HG03469 (cell line): ENCODE results near the gene GAS2L1.
"Not testable (repeated sequence)": the region's sequence is repeated elsewhere in the genome, so short reads cannot be mapped to it uniquely, and the experiment has no call there.

Source experiments
- ATAC-seq: cut with Tn5 transposase; IDR thresholded peaks from one replicate; pipeline ENCODE4 v1.9.1; 2021; ENCODE audit warnings: mild to moderate bottlenecking, moderate library complexity, moderate number of reproducible peaks; ENCODE audit not compliant: unreplicated experiment

GAS2L1 gene

DNA sequence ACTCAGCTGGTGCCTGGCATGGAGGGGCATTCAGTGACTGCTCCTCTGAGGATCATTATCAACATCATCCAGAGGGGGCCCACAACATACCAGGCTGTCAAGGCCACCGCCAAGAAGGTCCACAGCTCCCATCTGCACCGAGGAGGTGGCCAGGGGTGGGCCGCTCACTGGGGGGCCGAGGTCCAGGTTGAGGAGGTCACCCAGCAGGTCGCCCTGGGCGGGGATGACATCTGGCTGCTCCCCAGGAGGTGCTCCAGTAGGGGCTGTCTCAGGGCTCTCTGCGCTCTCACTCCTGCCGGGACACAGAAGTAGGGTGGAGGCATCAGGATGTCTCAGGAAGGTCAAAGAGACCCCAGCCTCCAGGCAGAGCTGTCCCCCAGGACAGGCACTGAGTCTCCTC is 34.1 kb downstream of the GAS2L1 start:
- no peak for ATAC-seq

DNA sequence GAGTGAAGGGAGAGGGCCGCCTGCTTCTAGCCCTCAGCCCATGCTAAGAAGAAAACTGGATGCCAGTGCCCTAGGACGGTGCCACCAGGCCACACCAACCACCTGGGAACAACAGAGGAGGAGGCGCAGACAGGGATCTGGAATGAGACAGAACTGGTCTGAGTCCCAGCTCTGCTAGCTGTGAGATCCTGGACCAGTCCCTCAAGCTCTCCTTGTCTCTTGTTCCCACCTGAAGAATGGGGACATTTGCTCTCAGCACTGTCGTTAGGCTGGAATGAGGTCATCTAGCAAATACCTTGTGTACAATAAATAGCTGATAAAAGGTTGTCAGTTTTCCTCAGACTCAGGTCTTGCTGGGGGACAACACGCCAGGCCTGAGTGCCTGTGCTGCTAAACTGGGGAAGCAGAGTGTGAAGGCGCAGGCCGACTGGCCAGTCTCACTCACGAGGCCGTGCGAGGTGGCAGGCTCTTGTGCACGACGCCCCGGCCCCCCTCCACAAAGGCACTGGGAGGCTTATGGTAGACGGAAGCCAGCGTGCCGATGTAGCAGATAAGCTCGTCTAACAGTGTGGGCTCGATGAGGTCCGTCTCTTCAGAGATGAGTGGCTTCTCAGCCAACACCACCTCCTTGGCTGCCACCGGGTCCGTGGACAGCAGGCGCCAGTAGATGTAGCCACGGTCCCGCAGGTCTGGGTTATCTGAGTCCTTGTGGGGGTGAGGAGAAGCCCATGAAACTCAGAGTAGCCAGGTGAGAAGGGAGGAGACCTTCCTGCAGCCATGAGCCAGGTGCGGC is 34.8 kb downstream of the GAS2L1 start:
- ATAC-seq = no peak

DNA sequence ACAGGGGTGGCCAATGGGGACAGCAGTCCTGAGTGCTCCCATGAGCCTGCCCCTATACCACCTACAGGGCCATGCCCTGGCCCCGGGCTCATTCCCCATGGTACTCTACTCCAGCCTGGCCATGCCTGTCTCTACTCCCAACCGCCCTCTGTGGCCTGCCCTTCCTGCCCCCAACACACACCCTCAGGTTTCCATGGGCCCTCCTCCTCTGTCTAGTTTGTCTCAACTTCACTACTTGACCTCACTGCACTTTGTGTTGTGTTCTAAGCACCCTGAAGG is 35.3 kb downstream of the GAS2L1 start:
- ATAC-seq = no peak

DNA sequence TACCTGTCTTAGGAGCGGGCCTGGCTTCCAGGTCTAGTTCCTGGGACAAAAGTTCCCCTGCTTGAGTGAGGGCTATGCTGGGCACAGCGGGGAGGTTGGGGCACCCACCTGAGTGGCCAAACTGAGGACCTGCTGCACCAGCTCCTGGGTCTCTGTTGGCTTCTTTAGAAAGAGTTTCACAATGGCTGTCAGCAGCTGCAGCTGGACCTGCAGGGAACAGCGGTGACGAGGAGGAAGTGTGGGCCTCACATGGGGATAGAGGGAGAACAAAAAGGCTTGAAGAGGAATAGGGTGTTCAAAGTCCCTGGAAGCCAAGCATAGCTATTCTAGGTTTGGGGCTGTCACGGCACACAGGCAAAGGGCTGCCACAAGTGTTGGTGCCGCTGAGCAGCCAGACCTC is 35.7 kb downstream of the GAS2L1 start:
- ATAC-seq = no peak

DNA sequence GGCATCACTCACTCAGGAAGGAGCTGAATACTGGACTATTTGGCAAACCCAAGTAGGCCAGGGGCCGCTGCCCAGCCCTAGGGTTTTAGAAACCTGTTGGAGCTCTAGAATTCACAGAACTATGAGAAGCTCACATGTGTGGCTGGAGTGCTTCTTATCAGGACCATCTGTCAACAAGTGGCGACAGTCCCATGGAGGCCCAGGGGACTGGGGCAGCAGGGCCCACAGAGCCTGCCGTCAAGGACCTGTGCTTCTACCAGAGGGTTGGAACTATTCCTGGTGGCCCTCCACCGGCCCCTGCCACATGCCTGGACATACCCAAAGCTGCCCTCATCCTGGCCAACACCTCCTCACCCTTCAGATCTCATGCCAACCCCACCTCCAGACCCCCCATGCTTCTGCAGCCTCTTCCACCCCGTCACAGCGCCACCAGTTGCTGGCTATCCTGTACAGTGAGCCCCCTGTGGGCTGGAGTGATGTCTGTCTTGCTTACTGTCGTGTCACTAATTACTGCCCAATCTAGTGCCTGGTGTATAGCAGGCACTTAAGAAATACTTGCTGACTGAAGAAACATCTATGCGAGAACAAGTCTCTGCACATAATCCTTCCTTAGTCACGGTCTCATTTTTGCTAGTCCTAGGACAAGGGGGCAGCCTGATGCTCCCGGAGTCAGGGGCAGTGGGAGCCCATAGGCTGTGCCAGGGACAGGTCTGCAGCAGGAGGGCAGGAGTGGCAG is 36.3 kb downstream of the GAS2L1 start:
- ATAC-seq = no peak

DNA sequence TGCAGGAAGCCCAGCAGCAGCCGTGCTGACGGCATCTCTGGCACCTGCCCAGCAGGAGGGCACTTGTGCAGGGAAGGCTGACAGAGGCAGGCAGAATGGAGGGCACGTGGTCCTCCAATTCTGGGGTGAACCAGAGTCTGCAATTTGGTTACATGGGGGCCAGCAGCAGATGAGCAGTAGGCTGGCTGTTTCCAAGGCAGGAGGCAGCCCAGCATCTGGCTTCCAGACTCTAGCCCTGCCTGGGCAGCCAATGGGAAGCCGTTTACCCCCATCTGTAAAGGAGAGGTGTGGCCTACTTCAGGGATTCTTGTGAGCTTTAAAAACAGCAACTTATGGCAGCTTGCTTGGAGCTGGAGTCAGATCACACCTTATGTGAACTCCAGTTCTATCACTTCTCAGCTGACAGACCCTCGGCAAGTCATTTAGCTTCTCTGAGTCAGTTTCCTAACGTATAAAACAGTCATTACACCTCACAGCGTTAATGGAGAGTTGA is 36.9 kb downstream of the GAS2L1 start:
- no peak for ATAC-seq

DNA sequence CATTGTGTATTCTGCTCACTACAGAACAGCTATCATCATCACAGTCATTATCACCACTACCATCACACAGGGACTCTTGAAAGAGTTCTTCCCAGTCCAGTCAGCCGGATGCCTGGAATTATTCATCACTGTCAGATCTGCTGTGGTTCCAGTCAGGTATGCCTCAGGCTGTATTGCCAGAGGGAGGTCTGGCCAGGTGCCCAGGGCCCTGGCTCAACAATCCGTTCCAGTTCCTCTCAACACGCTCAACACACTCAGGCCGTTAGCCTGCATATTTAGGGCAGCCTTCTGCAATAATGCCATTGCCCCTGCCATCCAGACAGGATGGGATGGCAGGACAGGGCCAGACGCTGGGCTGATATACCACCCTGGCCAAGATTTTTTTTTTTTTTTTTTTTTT is 37.7 kb downstream of the GAS2L1 start:
- ATAC-seq = no peak

DNA sequence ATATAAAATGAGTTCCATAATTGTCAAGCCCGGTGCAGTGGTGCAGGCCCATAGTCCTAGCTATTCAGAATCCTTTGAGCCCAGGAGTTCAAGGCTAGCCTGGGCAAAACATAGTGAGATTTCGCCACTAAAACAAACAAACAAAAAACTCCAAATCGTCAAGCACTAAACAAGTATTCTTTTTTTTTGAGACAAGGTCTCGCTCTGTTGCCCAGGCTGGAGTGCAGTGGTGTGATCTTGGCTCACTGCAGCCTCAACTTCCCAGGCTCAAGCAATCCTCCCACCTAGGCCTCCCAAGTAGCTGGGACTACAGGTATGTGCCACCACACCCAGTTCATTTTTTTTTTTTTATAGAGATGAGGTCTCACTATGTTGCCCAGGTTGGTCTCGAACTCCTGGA is 38.4 kb downstream of the GAS2L1 start:
- ATAC-seq = not testable (repeated sequence)

DNA sequence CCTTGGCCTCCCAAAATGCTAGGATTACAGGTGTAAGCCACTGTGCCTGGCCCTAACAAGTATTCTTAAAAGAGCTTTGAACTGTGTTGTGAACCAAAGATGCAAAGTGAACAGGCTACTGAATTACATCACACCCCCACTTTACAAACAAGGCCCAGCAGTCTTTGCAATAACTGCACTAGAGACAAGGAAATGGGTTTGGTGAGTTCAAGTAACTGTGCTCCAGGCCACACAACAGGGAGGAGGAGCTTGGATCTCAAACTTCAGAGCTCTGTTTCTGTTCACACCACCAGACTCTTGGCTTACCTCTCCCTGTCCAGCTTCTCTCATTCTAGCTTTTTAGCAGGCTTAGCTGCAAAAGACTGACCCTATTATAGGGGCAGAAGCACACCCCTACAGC is 39.5 kb downstream of the GAS2L1 start:
- ATAC-seq = no peak

DNA sequence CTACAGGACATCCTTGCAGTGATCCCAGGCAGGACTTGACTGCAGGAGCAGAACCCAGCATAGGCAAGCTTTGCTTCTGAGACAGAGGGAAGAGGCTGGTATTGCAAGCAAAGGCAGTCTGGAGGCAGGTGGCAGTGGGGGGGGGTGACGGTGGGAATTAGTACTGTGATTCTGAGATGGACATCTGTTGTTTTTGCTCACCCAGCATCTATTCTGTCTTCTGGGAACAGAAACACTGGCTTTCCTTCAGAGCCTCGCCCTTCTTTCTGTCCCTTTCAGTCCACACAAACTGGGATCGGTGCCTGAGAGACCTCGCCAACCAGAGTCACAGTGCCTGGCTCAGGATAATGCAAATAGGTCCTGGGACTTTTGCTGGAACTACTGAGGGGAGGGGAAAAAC is 40.2 kb downstream of the GAS2L1 start:
- ATAC-seq = no peak

DNA sequence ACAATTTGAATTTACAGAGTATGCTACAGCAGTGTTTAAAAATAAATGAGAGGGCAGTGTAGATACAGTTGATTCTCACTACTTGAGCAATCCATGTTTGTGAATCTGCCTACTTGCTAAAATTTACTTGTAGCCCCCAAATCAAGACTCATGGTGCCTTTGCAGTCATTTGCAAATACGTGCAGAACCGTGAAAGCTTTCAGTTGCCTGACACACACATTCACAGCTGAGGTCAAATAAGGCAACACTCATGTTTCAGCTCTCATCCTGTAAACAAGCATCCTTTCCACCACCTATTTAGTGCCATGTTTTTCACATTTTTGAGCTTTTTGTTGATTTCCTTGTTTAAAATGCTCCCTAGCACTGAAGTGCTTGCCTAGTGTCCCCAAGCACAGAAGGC is 41.6 kb downstream of the GAS2L1 start:
- ATAC-seq = no peak

DNA sequence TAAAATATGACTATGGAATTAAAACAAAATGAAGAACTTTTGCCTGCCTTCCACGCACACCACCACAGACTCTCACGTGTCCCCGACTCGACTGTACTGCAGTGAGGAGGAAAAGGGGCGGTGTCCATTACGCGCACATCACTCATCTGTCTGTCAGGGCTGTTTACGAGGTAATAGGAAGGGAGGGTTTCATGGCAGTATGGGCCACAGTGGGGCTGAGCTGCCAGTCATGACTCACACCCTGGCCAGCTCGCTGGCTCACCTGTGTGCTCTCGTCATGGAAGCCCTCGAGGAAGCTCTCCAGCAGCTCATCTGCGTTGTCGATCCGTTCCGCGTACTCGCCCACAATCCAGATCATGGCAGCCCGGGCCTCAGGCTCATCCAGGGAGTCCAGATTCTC is 42.5 kb downstream of the GAS2L1 start:
- no peak for ATAC-seq

DNA sequence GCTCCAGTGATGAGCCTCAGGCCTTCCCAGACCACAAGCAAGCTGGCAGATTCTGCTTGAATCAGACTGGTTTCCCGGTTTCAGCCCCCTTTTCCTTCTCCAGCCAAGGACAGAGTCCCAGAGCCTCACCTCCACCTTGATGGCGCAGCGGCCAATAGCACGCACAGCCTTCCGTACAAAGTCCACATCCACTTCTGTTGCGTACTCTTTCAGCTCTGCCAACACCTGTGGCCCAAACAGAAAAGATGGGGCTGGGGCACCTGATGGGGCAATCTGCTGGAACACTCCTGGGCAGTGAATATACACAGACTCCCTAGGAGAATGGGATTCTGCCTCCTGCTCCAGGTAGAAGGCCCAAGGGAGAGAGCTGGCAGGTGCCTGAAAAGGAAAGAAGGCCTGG is 44.6 kb downstream of the GAS2L1 start:
- ATAC-seq = no peak

DNA sequence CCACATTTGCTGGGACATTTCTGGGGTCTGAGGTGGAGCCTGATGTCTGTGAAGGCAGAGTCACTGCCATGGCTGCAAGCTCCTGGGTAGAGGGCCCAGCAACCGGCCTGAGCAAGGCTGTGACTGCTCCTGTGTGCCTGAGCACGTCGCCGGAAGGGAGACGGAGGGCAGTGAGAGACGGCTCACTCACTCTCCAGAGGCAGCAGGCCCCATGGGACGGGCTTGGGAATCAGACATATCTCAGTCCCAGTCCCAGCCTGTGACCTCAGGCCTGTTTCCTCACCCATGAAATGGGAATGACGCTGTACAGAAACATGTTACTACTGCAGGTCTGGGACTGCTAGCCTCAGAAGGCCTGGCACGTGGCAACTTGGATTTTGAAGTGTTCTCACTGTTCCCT is 45.4 kb downstream of the GAS2L1 start:
- no peak for ATAC-seq

DNA sequence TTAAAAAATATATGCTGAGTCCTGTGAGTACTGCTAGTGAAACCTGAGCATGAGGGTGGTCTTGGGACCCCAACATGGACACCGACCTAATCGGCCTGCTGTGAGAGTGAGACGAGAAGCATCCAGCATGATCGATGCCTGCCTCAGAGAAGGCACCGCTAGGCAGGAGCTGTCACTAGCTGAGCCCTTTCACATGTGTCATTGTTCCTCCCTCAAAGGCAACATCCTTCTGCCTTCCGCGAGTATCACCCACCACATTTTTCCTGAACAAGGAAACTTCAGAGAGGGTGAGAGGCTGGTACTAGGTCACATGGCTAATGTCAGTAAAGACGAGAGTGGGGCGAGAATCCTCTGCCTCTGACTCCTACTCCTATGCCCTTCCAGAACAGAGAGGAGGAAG is 46.3 kb downstream of the GAS2L1 start:
- no peak for ATAC-seq

DNA sequence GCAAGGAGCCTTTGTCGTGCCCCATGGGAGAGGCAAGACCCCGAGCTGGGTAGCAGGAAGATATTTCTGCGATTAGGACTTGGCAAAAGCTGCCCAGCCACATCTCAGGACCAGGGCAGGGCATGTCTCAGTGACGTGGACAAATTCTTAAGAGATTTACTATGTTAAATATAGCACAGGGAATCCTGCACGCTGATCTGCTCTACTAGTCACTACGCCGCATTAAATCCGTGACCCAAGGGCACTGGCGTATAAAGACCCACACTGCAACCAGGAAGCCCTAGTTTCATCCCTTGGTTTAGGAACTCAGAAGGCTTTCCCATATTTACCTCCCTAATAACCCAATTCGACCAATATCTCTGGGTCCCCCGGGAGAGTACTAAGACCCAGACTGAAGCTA is 46.8 kb downstream of the GAS2L1 start:
- ATAC-seq = no peak

DNA sequence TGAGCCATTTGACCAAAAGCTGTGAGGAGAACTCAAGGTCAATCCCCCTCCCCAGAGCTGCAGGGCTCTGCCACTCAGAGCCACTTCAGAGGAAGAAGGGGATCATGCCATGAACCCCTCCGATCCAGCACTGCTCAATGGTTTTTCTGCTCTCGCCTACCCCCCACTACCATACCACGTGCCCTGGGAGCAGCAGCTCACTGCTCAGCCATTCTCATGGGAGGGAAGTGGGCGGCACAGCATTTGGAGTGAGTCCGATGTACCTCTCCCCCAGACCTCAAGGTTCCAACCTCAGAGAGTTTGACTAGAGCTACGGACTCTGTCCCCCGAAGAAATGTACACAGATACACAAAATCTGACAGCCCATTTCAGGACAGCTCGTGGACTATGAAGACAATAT is 47.4 kb downstream of the GAS2L1 start:
- no peak for ATAC-seq

DNA sequence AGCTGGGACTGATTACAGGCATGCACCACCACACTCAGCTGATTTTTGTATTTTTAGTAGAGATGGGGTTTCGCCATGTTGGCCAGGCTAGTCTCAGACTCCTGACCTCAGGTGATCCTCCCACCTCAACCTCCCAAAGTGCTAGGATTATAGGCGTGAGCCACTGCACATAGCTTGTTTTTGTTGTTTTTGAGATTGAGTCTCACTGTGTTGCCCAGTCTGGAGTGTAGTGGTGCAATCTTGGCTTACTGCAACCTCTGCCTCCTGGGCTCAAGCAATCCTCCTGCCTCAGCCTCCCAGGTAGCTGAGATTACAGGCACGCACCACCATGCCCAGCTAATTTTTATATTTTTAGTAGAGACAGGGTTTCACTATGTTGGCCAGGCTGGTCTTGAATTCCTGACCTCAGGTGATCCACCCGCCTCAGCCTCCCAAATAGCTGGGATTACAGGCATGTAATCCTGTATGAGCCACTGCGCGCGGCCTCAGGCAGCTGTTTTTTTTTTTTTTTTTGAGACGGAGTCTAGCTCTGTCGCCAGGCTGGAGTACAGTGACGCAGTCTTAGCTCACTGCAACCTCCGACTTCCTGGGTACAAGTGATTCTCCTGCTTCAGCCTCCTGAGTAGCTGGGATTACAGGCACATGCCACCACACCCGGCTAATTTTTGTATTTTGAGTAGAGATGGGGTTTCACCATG is 50.9 kb downstream of the GAS2L1 start:
- ATAC-seq = not testable (repeated sequence)

DNA sequence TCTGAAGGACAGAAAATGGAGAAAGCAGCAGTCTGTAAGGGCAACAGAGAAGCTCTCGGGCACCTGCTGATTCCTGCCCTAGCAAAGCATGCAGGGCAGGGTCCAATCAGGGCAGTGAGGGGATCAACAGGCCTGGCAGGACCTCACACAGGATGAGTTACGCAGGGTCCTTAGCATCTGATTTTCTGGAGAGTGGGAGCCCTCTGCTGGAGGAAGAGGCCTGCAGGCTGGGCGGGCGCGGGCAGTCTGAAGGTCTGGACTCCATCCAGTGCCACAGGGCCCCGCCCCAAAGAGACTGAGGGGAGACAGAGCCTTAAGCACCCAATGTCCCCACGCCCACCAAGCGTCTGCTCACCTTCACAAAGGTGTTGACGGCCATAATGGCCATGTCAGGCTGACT is 53.0 kb downstream of the GAS2L1 start:
- no peak for ATAC-seq
